ENCODE data around the gene TP53TG5. TPM values are rescaled to one million over a fixed set of nuclear protein-coding genes. Genes with fewer than 3 reads are reported as not detected.

Gene TP53TG5
- total and polyA plus RNA-seq, 2 experiments from 2014 or later: not detected

DNA sequence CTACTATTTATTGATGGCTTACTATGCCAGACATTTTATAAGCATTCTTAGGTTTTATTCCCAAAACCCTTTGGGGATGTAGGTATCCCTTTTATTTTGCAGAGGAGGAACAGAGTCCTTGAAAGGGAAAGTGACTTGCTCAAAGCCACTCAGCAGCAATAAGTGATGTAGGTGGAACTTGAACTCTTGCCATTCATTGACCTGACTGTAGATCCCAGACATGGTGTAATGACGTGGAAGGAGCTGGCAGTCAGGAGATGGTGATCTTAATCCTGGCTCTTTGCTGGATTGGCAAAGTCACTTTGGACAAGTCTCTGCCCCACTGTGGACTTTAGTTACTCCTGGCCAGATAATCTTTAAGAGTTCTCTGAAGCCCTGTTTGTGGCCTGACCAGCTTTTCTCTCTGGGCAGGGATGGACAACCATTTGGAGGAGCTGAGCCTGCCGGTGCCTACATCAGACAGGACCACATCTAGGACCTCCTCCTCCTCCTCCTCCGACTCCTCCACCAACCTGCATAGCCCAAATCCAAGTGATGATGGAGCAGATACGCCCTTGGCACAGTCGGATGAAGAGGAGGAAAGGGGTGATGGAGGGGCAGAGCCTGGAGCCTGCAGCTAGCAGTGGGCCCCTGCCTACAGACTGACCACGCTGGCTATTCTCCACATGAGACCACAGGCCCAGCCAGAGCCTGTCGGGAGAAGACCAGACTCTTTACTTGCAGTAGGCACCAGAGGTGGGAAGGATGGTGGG is 31.6 kb upstream of the TP53TG5 start:
- DNase-seq (ENCODE audit: low spot score) (no peak), ATAC-seq (no peak)
- Mint-ChIP-seq H3K9me3 (no peaks in the 10 kb centered on the region), H3K4me1 (peaks cover 10% of the 10 kb centered on the region), H3K27me3 (ENCODE audit: insufficient read depth, low read depth, poor library complexity) (peaks cover 24% of the 10 kb centered on the region), H3K36me3 (ENCODE audit: low read depth) (peaks cover 21% of the 10 kb centered on the region), H3K4me3 (no peak overlapping the region), H3K27ac (no peak overlapping the region)
- Histone ChIP-seq H3K36me3 (ENCODE audit: insufficient read depth) (peaks cover 8% of the 10 kb centered on the region), H3K4me1 (ENCODE audit: insufficient read depth) (peaks cover 11% of the 10 kb centered on the region; the same call in 1 of the 2 replicates), H3K9me2 (ENCODE audit: insufficient read depth) (no peaks in the 10 kb centered on the region), H3K27ac (ENCODE audit: low read depth) (no peak overlapping the region), H3K27me3 (ENCODE audit: insufficient read depth) (peaks cover 21% of the 10 kb centered on the region), H3K4me3 (no peak overlapping the region), H3K79me2 (replicated peaks; ENCODE audit: insufficient read depth) (peaks cover 9% of the 10 kb centered on the region), H2AFZ (no peak overlapping the region), H4K20me1 (replicated peaks; ENCODE audit: insufficient read depth) (no peaks in the 10 kb centered on the region; the same call in 1 of the 2 replicates), H3F3A (replicated peaks; ENCODE audit: low read depth) (peaks cover 11% of the 10 kb centered on the region; the same call in 1 of the 2 replicates), H3K4me2 (no peak overlapping the region)
- no peak for TF ChIP-seq ZNF114 (CRISPR knock-in tag; IDR thresholded peaks at IDR 0.05)

DNA sequence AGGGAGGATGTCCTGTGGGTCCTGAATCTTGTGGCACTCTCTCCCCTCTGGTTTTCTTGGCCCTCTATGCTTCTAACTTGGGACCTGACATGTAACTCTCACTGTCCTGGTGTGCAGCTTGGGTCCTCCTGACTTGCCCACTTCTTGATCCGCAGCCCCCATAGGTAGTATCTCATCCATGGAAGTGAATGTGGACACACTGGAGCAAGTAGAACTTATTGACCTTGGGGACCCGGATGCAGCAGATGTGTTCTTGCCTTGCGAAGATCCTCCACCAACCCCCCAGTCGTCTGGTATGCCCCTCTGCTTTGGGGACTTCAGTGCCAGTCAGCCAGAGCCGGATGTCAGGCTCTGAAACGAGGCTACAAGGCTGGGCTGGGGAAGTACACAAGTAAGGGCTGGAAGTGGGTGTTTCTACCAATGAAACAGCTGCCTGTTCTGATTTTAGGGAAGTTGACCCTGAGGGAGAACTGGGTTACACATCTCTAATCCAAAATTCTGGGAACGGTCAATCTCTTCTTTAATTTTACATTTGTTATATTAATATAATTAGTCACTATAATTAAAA is 30.6 kb upstream of the TP53TG5 start:
- H3K27ac Mint-ChIP-seq: no peak overlapping the region
- no peaks in the 10 kb centered on the region for H3K9me3 Mint-ChIP-seq
- peak overlapping the region; percentile 47; the same call in 1 of the 3 replicates for H3K4me3 Mint-ChIP-seq
- H3K4me3 ChIP-seq: no peak overlapping the region
- no peaks in the 10 kb centered on the region; the same call in 1 of the 2 replicates for H4K20me1 ChIP-seq (replicated peaks; ENCODE audit: insufficient read depth)
- H3K27ac ChIP-seq (ENCODE audit: low read depth): no peak overlapping the region
- no peak overlapping the region for H2AFZ ChIP-seq
- no peak for ATAC-seq
- no peaks in the 10 kb centered on the region for H3K9me2 ChIP-seq (ENCODE audit: insufficient read depth)
- H3K27me3 ChIP-seq (ENCODE audit: insufficient read depth): peaks cover 30% of the 10 kb centered on the region
- H3F3A ChIP-seq (replicated peaks; ENCODE audit: low read depth): peaks cover 11% of the 10 kb centered on the region; the same call in 1 of the 2 replicates
- peaks cover 10% of the 10 kb centered on the region for H3K4me1 Mint-ChIP-seq
- H3K79me2 ChIP-seq (replicated peaks; ENCODE audit: insufficient read depth): peaks cover 9% of the 10 kb centered on the region
- H3K27me3 Mint-ChIP-seq (ENCODE audit: insufficient read depth, low read depth, poor library complexity): peaks cover 26% of the 10 kb centered on the region
- H3K36me3 Mint-ChIP-seq (ENCODE audit: low read depth): peaks cover 21% of the 10 kb centered on the region
- no peak for DNase-seq (ENCODE audit: low spot score)
- no peak overlapping the region for H3K4me2 ChIP-seq
- H3K4me1 ChIP-seq (ENCODE audit: insufficient read depth): peaks cover 11% of the 10 kb centered on the region; the same call in 1 of the 2 replicates
- peaks cover 8% of the 10 kb centered on the region for H3K36me3 ChIP-seq (ENCODE audit: insufficient read depth)
- TF ChIP-seq EZH2phosphoT487 (IDR thresholded peaks at IDR 0.05; ENCODE audit: unreplicated experiment) (no peak), CREB1 (CRISPR knock-in tag; IDR thresholded peaks at IDR 0.05; ENCODE audit: low read depth) (no peak), STAT1 (IDR thresholded peaks at IDR 0.05; ENCODE audit: unreplicated experiment) (no peak), NANOG (IDR thresholded peaks at IDR 0.05; ENCODE audit: borderline replicate concordance) (no peak), ZNF114 (CRISPR knock-in tag; IDR thresholded peaks at IDR 0.05) (no peak)
- TF ChIP-seq, protein P1, sequence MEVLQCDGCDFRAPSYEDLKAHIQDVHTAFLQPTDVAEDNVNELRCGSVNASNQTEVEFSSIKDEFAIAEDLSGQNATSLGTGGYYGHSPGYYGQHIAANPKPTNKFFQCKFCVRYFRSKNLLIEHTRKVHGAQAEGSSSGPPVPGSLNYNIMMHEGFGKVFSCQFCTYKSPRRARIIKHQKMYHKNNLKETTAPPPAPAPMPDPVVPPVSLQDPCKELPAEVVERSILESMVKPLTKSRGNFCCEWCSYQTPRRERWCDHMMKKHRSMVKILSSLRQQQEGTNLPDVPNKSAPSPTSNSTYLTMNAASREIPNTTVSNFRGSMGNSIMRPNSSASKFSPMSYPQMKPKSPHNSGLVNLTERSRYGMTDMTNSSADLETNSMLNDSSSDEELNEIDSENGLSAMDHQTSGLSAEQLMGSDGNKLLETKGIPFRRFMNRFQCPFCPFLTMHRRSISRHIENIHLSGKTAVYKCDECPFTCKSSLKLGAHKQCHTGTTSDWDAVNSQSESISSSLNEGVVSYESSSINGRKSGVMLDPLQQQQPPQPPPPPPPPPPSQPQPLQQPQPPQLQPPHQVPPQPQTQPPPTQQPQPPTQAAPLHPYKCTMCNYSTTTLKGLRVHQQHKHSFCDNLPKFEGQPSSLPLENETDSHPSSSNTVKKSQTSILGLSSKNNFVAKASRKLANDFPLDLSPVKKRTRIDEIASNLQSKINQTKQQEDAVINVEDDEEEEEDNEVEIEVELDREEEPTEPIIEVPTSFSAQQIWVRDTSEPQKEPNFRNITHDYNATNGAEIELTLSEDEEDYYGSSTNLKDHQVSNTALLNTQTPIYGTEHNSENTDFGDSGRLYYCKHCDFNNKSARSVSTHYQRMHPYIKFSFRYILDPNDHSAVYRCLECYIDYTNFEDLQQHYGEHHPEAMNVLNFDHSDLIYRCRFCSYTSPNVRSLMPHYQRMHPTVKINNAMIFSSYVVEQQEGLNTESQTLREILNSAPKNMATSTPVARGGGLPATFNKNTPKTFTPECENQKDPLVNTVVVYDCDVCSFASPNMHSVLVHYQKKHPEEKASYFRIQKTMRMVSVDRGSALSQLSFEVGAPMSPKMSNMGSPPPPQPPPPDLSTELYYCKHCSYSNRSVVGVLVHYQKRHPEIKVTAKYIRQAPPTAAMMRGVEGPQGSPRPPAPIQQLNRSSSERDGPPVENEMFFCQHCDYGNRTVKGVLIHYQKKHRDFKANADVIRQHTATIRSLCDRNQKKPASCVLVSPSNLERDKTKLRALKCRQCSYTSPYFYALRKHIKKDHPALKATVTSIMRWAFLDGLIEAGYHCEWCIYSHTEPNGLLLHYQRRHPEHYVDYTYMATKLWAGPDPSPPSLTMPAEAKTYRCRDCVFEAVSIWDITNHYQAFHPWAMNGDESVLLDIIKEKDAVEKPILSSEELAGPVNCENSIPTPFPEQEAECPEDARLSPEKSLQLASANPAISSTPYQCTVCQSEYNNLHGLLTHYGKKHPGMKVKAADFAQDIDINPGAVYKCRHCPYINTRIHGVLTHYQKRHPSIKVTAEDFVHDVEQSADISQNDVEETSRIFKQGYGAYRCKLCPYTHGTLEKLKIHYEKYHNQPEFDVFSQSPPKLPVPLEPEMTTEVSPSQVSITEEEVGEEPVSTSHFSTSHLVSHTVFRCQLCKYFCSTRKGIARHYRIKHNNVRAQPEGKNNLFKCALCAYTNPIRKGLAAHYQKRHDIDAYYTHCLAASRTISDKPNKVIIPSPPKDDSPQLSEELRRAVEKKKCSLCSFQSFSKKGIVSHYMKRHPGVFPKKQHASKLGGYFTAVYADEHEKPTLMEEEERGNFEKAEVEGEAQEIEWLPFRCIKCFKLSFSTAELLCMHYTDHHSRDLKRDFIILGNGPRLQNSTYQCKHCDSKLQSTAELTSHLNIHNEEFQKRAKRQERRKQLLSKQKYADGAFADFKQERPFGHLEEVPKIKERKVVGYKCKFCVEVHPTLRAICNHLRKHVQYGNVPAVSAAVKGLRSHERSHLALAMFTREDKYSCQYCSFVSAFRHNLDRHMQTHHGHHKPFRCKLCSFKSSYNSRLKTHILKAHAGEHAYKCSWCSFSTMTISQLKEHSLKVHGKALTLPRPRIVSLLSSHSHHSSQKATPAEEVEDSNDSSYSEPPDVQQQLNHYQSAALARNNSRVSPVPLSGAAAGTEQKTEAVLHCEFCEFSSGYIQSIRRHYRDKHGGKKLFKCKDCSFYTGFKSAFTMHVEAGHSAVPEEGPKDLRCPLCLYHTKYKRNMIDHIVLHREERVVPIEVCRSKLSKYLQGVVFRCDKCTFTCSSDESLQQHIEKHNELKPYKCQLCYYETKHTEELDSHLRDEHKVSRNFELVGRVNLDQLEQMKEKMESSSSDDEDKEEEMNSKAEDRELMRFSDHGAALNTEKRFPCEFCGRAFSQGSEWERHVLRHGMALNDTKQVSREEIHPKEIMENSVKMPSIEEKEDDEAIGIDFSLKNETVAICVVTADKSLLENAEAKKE (CRISPR knock-in tag; IDR thresholded peaks at IDR 0.05): no peak
- TF ChIP-seq, protein P2, sequence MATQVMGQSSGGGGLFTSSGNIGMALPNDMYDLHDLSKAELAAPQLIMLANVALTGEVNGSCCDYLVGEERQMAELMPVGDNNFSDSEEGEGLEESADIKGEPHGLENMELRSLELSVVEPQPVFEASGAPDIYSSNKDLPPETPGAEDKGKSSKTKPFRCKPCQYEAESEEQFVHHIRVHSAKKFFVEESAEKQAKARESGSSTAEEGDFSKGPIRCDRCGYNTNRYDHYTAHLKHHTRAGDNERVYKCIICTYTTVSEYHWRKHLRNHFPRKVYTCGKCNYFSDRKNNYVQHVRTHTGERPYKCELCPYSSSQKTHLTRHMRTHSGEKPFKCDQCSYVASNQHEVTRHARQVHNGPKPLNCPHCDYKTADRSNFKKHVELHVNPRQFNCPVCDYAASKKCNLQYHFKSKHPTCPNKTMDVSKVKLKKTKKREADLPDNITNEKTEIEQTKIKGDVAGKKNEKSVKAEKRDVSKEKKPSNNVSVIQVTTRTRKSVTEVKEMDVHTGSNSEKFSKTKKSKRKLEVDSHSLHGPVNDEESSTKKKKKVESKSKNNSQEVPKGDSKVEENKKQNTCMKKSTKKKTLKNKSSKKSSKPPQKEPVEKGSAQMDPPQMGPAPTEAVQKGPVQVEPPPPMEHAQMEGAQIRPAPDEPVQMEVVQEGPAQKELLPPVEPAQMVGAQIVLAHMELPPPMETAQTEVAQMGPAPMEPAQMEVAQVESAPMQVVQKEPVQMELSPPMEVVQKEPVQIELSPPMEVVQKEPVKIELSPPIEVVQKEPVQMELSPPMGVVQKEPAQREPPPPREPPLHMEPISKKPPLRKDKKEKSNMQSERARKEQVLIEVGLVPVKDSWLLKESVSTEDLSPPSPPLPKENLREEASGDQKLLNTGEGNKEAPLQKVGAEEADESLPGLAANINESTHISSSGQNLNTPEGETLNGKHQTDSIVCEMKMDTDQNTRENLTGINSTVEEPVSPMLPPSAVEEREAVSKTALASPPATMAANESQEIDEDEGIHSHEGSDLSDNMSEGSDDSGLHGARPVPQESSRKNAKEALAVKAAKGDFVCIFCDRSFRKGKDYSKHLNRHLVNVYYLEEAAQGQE (IDR thresholded peaks at IDR 0.05; ENCODE audit: unreplicated experiment): no peak
- TF ChIP-seq, protein P3, sequence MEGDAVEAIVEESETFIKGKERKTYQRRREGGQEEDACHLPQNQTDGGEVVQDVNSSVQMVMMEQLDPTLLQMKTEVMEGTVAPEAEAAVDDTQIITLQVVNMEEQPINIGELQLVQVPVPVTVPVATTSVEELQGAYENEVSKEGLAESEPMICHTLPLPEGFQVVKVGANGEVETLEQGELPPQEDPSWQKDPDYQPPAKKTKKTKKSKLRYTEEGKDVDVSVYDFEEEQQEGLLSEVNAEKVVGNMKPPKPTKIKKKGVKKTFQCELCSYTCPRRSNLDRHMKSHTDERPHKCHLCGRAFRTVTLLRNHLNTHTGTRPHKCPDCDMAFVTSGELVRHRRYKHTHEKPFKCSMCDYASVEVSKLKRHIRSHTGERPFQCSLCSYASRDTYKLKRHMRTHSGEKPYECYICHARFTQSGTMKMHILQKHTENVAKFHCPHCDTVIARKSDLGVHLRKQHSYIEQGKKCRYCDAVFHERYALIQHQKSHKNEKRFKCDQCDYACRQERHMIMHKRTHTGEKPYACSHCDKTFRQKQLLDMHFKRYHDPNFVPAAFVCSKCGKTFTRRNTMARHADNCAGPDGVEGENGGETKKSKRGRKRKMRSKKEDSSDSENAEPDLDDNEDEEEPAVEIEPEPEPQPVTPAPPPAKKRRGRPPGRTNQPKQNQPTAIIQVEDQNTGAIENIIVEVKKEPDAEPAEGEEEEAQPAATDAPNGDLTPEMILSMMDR (conservative IDR thresholded peaks at IDR 0.05; ENCODE audit: low read depth in 2 of 2): no peak

Data from GM23338 (cell line).